Neuron (in vitro differentiated cells): ENCODE data around the gene EDN1.
"Not testable (repeated sequence)": the region's sequence is repeated elsewhere in the genome, so short reads cannot be mapped to it uniquely, and the experiment has no call there.

Source experiments
- H2AFZ ChIP-seq: one replicate; pipeline ENCODE4 v1.6.1; 2013; ENCODE audit warnings: low read depth, mild to moderate bottlenecking, inconsistent platforms, low read length, moderate library complexity
- H3K27me3 ChIP-seq: one replicate; pipeline ENCODE4 v1.6.1; 2013; ENCODE audit warnings: low read length; ENCODE audit not compliant: insufficient read depth
- H3K36me3 ChIP-seq: one replicate; pipeline ENCODE4 v1.6.1; 2013; ENCODE audit warnings: low read length; ENCODE audit not compliant: insufficient read depth
- H3K4me1 ChIP-seq: one replicate; pipeline ENCODE4 v1.6.1; 2013; ENCODE audit warnings: low read length; ENCODE audit not compliant: insufficient read depth
- H3K4me3 ChIP-seq: 2 replicates; pipeline ENCODE4 v1.5.1; 2013; ENCODE audit warnings: mild to moderate bottlenecking, low read length, moderate library complexity
- H3K9me3 ChIP-seq: one replicate; pipeline ENCODE4 v1.6.1; 2013; ENCODE audit warnings: low read length

The EDN1 gene

GRCh38 chr6:12312736-12313135 is 22.6 kb downstream of the EDN1 start:
- Histone ChIP-seq H3K4me3 (no peak overlapping the region), H3K9me3 (no peaks in the 10 kb centered on the region), H3K36me3 (no peaks in the 10 kb centered on the region), H3K4me1 (no peaks in the 10 kb centered on the region), H3K27me3 (no peaks in the 10 kb centered on the region), H2AFZ (no peak overlapping the region)

- H3K36me3 ChIP-seq = no peaks in the 10 kb centered on the region
- no peaks in the 10 kb centered on the region for H3K4me1 ChIP-seq
- no peak overlapping the region for H2AFZ ChIP-seq
- H3K4me3 ChIP-seq = no peak overlapping the region
- no peaks in the 10 kb centered on the region for H3K27me3 ChIP-seq
- H3K9me3 ChIP-seq = no peaks in the 10 kb centered on the region
Measured at GRCh38 chr6:12313306-12313991, 23.3 kb downstream of the EDN1 start.

GRCh38 chr6:12313992-12314589 is 23.9 kb downstream of the EDN1 start:
- Histone ChIP-seq H3K9me3 (no peaks in the 10 kb centered on the region), H3K4me3 (no peak overlapping the region), H3K4me1 (no peaks in the 10 kb centered on the region), H3K36me3 (no peaks in the 10 kb centered on the region), H3K27me3 (no peaks in the 10 kb centered on the region), H2AFZ (no peak overlapping the region)

- no peak overlapping the region for H2AFZ ChIP-seq
- no peaks in the 10 kb centered on the region for H3K9me3 ChIP-seq
- no peaks in the 10 kb centered on the region for H3K4me1 ChIP-seq
- H3K27me3 ChIP-seq = no peaks in the 10 kb centered on the region
- H3K36me3 ChIP-seq = no peaks in the 10 kb centered on the region
- H3K4me3 ChIP-seq = no peak overlapping the region
Measured at GRCh38 chr6:12314751-12315150, 24.6 kb downstream of the EDN1 start.

GRCh38 chr6:12315292-12316081 is 25.3 kb downstream of the EDN1 start:
- Histone ChIP-seq H3K4me1 (no peaks in the 10 kb centered on the region), H3K9me3 (no peaks in the 10 kb centered on the region), H2AFZ (no peak overlapping the region), H3K4me3 (no peak overlapping the region), H3K36me3 (no peaks in the 10 kb centered on the region), H3K27me3 (no peaks in the 10 kb centered on the region)

- no peaks in the 10 kb centered on the region for H3K9me3 ChIP-seq
- no peaks in the 10 kb centered on the region for H3K36me3 ChIP-seq
- no peaks in the 10 kb centered on the region for H3K4me1 ChIP-seq
- no peak overlapping the region for H2AFZ ChIP-seq
- no peak overlapping the region for H3K4me3 ChIP-seq
- H3K27me3 ChIP-seq = no peaks in the 10 kb centered on the region
Measured at GRCh38 chr6:12318749-12319148, 28.6 kb downstream of the EDN1 start.

- not testable (repeated sequence) for H3K27me3 ChIP-seq, H3K36me3 ChIP-seq, H3K4me3 ChIP-seq, H3K9me3 ChIP-seq, H3K4me1 ChIP-seq, H2AFZ ChIP-seq
Measured at GRCh38 chr6:12320074-12320473, 29.9 kb downstream of the EDN1 start.

- H3K4me1 ChIP-seq = no peaks in the 10 kb centered on the region
- H2AFZ ChIP-seq = no peak overlapping the region
- no peaks in the 10 kb centered on the region for H3K36me3 ChIP-seq
- no peaks in the 10 kb centered on the region for H3K9me3 ChIP-seq
- no peak overlapping the region for H3K4me3 ChIP-seq
- no peaks in the 10 kb centered on the region for H3K27me3 ChIP-seq
Measured at GRCh38 chr6:12324099-12324498, 33.9 kb downstream of the EDN1 start.

- no peak overlapping the region for H2AFZ ChIP-seq
- H3K9me3 ChIP-seq = no peaks in the 10 kb centered on the region
- H3K4me3 ChIP-seq = no peak overlapping the region
- no peaks in the 10 kb centered on the region for H3K4me1 ChIP-seq
- no peaks in the 10 kb centered on the region for H3K36me3 ChIP-seq
- no peaks in the 10 kb centered on the region for H3K27me3 ChIP-seq
Measured at GRCh38 chr6:12324748-12325147, 34.6 kb downstream of the EDN1 start.

- Histone ChIP-seq H3K4me1 (no peaks in the 10 kb centered on the region), H3K36me3 (no peaks in the 10 kb centered on the region), H3K27me3 (no peaks in the 10 kb centered on the region), H2AFZ (no peak overlapping the region), H3K9me3 (no peaks in the 10 kb centered on the region), H3K4me3 (no peak overlapping the region)
Measured at GRCh38 chr6:12325872-12326271, 35.7 kb downstream of the EDN1 start.

GRCh38 chr6:12327391-12327790 is 37.2 kb downstream of the EDN1 start:
- Histone ChIP-seq H3K4me3 (no peak overlapping the region), H3K27me3 (no peaks in the 10 kb centered on the region), H3K36me3 (no peaks in the 10 kb centered on the region), H3K9me3 (no peaks in the 10 kb centered on the region), H2AFZ (no peak overlapping the region), H3K4me1 (no peaks in the 10 kb centered on the region)

- H3K27me3 ChIP-seq = no peaks in the 10 kb centered on the region
- H3K4me1 ChIP-seq = no peaks in the 10 kb centered on the region
- H3K4me3 ChIP-seq = no peak overlapping the region
- H2AFZ ChIP-seq = no peak overlapping the region
- no peaks in the 10 kb centered on the region for H3K9me3 ChIP-seq
- H3K36me3 ChIP-seq = no peaks in the 10 kb centered on the region
Measured at GRCh38 chr6:12327988-12328387, 37.8 kb downstream of the EDN1 start.

GRCh38 chr6:12328701-12329100 is 38.5 kb downstream of the EDN1 start:
- Histone ChIP-seq H3K9me3 (no peaks in the 10 kb centered on the region), H3K4me1 (no peaks in the 10 kb centered on the region), H3K27me3 (no peaks in the 10 kb centered on the region), H3K36me3 (no peaks in the 10 kb centered on the region), H3K4me3 (no peak overlapping the region), H2AFZ (no peak overlapping the region)
